ENCODE data around the gene LTBP4.

Gene LTBP4

DNA sequence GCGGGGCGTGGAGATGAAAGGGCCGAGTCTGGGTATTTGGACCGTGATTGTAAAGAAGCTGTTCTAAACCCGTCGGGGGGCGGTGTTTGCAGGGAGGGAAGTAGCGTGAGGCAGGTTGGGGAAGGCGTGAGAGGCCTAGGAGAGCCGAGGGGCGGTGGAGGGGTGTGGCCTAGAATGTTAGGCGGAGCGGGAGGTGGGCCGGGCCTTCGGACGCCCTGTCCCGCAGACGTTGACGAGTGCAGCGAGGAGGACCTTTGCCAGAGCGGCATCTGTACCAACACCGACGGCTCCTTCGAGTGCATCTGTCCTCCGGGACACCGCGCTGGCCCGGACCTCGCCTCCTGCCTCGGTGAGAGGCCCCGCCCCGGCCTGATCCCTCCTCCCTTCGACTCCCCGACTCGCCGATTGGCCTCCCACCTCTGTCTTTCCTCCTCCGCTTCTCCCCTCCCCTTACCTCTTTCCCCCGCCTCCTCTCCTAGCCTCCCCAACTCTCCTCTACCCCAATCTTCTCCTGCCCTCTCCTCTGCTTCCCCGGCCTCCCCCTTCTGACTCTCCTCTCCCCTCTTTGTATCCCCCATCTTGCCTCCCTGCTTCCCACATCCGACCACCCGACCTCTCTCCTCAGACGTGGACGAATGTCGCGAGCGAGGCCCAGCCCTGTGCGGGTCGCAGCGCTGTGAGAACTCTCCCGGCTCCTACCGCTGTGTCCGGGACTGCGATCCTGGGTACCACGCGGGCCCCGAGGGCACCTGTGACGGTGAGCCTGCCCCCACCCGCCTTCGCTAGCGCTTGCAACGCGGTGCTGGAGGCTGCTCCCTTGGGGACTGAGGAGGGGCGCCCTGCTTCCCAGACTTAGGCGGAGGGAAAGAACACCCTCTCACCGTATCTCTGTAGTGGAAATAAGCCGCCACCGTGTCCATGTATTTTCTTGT lies 12.8 kb downstream of the LTBP4 start:
- peak overlapping the region; percentile 80 for H3K4me3 ChIP-seq (ENCODE audit: low read depth, low read length)
- DNase-seq (ENCODE audit: low read depth) = peak; percentile 62
- TF ChIP-seq CTCF (IDR thresholded peaks at IDR 0.05; ENCODE audit: low read depth, low read length, missing control alignments) = no peak

DNA sequence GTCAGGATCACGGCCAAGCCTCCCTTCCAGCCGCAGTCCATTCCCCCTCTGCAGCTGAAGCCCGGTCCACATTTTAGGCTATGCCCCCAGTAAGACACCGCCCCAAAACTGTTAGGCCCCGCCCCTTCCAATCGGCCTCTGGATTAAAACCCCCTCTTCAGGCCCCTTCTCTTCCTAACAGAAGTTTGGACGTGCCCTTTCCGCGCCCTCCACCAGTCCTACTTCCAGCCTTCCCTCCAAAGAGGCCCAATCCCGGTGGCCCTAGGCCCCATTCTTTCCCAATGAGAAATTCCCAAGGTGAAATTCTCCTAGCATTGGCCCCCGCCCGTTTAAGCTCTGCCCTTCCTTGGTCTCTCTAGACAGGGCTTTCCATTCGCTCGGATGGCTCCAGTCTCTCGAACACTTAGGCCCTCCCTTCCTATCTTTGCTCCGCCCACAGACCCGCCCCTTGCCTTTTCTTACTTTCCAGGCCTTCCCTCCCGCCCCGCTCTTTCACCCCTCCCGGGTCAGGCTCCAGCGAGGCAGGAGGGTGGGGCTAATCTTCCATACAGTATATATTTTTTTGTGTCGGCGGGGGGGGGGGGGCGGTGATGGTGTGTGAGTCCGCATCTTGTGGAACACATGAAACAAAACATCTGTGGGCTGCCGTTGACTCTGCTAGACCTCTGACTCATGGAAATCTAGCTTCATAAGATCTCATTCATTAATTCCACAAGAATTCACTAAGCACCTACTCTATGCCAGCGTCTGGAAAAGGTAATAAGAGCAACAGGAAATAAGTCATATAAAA lies 13.6 kb downstream of the LTBP4 start:
- H3K4me3 ChIP-seq (ENCODE audit: low read depth, low read length) = peak overlapping the region; percentile 80
- DNase-seq (ENCODE audit: low read depth) = no peak
- TF ChIP-seq CTCF (IDR thresholded peaks at IDR 0.05; ENCODE audit: low read depth, low read length, missing control alignments) = no peak

GRCh38 chr19:40616178-40616577 lies 15.0 kb downstream of the LTBP4 start:
- no peak for TF ChIP-seq CTCF (IDR thresholded peaks at IDR 0.05; ENCODE audit: low read depth, low read length, missing control alignments)
- H3K4me3 ChIP-seq (ENCODE audit: low read depth, low read length) = no peak overlapping the region
- no peak for DNase-seq (ENCODE audit: low read depth)

- DNase-seq (ENCODE audit: low read depth) = no peak
- TF ChIP-seq CTCF (IDR thresholded peaks at IDR 0.05; ENCODE audit: low read depth, low read length, missing control alignments) = no peak
- no peak overlapping the region for H3K4me3 ChIP-seq (ENCODE audit: low read depth, low read length)
Measured at GRCh38 chr19:40616941-40617340, 15.8 kb downstream of the LTBP4 start.

DNA sequence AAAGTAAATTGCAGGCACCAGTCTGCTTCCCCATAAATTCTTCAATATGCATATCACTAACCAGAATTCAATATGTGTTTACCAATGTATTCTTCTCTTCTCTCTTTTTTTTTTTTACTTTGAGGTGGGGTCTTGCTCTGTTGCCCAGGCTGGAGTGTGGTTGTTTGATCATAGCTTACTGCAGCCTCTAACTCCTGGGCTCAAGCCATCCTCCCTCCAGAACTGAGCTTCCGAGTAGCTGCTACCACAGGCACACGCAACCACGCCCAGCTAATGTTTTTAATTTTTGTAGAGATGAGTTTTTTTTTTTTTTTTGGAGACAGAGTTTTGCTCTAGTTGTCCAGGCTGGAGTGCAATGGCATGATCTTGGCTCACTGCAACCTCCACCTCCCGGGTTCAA lies 16.8 kb downstream of the LTBP4 start:
- no peak overlapping the region for H3K4me3 ChIP-seq (ENCODE audit: low read depth, low read length)
- no peak for TF ChIP-seq CTCF (IDR thresholded peaks at IDR 0.05; ENCODE audit: low read depth, low read length, missing control alignments)
- DNase-seq (ENCODE audit: low read depth) = no peak

GRCh38 chr19:40619333-40620160 lies 18.4 kb downstream of the LTBP4 start:
- no peak for DNase-seq (ENCODE audit: low read depth)
- H3K4me3 ChIP-seq (ENCODE audit: low read depth, low read length) = no peak overlapping the region
- TF ChIP-seq CTCF (IDR thresholded peaks at IDR 0.05; ENCODE audit: low read depth, low read length, missing control alignments) = no peak
